ENCODE data around the gene MACROD1. TPM values are rescaled to one million over a fixed set of nuclear protein-coding genes. Genes with fewer than 3 reads are reported as not detected.
A peak's percentile ranks its signal among the peaks of the same experiment; 100 is the strongest.

Gene MACROD1
- total RNA-seq, 4 donors from 2014 or later = 10.4 to 31.5 (median 19.5) TPM

DNA sequence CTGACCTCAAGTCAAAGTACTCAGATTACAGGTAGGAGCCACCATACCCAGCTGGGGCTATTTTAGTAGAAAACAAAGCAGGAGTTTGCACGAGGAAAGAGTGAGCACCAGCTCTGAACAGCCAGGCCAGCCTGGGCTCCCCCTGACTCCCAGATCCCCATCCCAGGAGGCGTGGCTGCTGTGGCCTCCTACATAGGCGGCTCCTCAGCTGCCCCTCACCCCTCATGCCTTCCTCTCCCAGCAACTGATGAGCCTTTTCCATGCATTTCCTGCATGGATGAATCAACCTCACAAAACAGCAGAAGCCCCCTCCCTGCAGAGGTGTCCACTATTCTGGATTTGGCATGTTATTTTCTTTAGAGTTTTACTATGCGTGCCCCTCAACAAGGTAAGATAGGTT is 140.7 kb downstream of the MACROD1 start:
- DNase-seq = no peak
- WGBS, 2 donors = 60 to 79% methylated on average over 3 to 4 of the region's 4 CpGs
- TF ChIP-seq CTCF (IDR thresholded peaks at IDR 0.05) (no peak), POLR2A (IDR thresholded peaks at IDR 0.05) (no peak)
- Histone ChIP-seq H3K4me3 (no peak overlapping the region), H3K27ac (no peak overlapping the region), H3K36me3 (no peaks in the 10 kb centered on the region), H3K4me1 (peaks cover 5 to 24% (median 6%) of the 10 kb centered on the region in 3 donors), H3K9me3 (no peaks in the 10 kb centered on the region), H3K27me3 (peaks cover 0 to 31% (median 0%) of the 10 kb centered on the region in 4 donors)
- intact Hi-C loops (cut with DNase I) = no loop called here

GRCh38 chr11:64023712-64024710 is 141.9 kb downstream of the MACROD1 start:
- peaks cover 0 to 22% (median 0%) of the 10 kb centered on the region in 4 donors for H3K27me3 ChIP-seq
- no peak for TF ChIP-seq POLR2A (IDR thresholded peaks at IDR 0.05)
- TF ChIP-seq CTCF (IDR thresholded peaks at IDR 0.05) = no peak
- H3K27ac ChIP-seq = peak overlapping the region in 1 of 4 donors; percentile 2
- WGBS, 2 donors = 71 to 87% methylated on average over 17 of the region's 20 CpGs
- H3K4me3 ChIP-seq = no peak overlapping the region
- H3K36me3 ChIP-seq = no peaks in the 10 kb centered on the region
- no peaks in the 10 kb centered on the region for H3K9me3 ChIP-seq
- no peak for DNase-seq
- intact Hi-C loops (cut with DNase I) = no loop called here
- H3K4me1 ChIP-seq = peaks cover 5 to 27% (median 6%) of the 10 kb centered on the region in 3 donors

DNA sequence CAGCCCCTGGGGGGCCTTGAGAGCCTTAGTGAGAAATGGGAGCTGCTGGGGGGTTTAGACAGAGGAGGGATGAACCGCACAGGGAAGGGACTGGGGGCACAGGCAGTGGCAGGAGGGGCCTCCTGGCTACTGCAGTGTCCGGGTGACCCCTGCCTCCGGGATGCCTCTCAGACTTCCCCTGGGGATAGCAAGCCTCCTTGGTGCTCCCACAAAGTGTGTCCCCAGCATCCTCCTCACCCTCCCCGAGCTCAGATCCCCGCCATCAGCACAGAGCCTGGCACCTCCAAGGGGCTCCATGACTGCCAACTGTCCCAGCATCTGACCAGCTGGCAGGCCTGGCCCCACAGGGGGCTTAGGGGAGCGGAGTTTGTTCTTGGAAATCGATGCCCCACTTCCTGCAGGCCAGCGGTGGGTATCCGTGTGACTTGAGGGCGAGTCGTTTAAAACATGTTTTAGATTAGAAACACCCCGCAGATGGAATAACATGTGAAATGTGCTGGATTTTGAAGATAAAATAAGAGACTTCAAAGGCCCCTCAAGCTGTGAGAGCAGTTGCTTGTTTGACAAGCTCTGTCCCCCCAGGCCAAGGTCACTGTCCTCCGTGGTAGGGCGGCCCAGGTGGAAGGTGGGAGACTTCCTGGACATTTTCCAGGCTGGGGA is 143.7 kb downstream of the MACROD1 start:
- no peak for TF ChIP-seq POLR2A (IDR thresholded peaks at IDR 0.05)
- H3K36me3 ChIP-seq = no peaks in the 10 kb centered on the region
- no peak overlapping the region for H3K27ac ChIP-seq
- H3K4me3 ChIP-seq = no peak overlapping the region
- no peaks in the 10 kb centered on the region for H3K9me3 ChIP-seq
- peaks cover 0 to 9% (median 0%) of the 10 kb centered on the region in 4 donors for H3K27me3 ChIP-seq
- WGBS, 2 donors = 68 to 74% methylated on average over 10 to 12 of the region's 14 CpGs
- peaks cover 0 to 32% (median 0%) of the 10 kb centered on the region in 3 donors for H3K4me1 ChIP-seq
- intact Hi-C loops (cut with DNase I) = no loop called here
- no peak for DNase-seq

DNA sequence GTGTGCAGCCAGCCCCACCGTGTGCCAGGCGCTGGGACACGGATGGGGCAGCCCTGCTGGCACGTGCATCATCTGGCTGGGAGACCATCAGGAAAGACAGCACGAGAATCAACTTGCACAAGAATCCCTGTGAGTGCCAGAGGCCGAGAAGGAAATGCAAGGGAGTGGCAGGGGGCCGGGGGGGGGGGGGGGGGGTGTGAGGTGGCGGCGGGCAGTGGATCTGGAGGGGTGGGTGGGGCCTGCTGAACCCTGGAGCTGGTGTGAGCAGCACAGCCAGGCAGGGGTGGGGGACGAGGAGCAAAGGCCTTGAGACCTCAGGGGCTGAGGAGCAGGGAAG is 144.2 kb downstream of the MACROD1 start:
- peaks cover 0 to 8% (median 0%) of the 10 kb centered on the region in 4 donors for H3K27me3 ChIP-seq
- intact Hi-C loops (cut with DNase I) = no loop called here
- no peak for DNase-seq
- TF ChIP-seq CTCF (IDR thresholded peaks at IDR 0.05) (no peak), POLR2A (IDR thresholded peaks at IDR 0.05) (no peak)
- no peak overlapping the region for H3K27ac ChIP-seq
- 32 to 36% methylated on average over 3 to 4 of the region's 10 CpGs for WGBS, 2 donors
- H3K4me3 ChIP-seq = no peak overlapping the region
- H3K4me1 ChIP-seq = peaks cover 0 to 32% (median 0%) of the 10 kb centered on the region in 3 donors
- H3K36me3 ChIP-seq = no peaks in the 10 kb centered on the region
- H3K9me3 ChIP-seq = no peaks in the 10 kb centered on the region

- no peak overlapping the region for H3K4me3 ChIP-seq
- intact Hi-C loops (cut with DNase I) = no loop called here
- DNase-seq = no peak
- no peak overlapping the region for H3K27ac ChIP-seq
- no peaks in the 10 kb centered on the region for H3K9me3 ChIP-seq
- H3K4me1 ChIP-seq = peaks cover 0 to 32% (median 0%) of the 10 kb centered on the region in 3 donors
- no peak for TF ChIP-seq CTCF (IDR thresholded peaks at IDR 0.05)
- no peak for TF ChIP-seq POLR2A (IDR thresholded peaks at IDR 0.05)
- H3K36me3 ChIP-seq = no peaks in the 10 kb centered on the region
- 53 to 81% methylated on average over 5 to 15 of the region's 22 CpGs for WGBS, 2 donors
- peaks cover 0 to 6% (median 0%) of the 10 kb centered on the region in 4 donors for H3K27me3 ChIP-seq
Measured at GRCh38 chr11:64020976-64021756, 144.7 kb downstream of the MACROD1 start.
